NCI-H345 (cell line): ENCODE data around the gene RALGPS1.
A peak's percentile ranks its signal among the peaks of the same experiment; 100 is the strongest.

Source experiments
- DNase-seq: peaks from one replicate; lab custom pipeline; 2025; lab: John Stamatoyannopoulos, UW

Gene RALGPS1

GRCh38 chr9:127187231-127187956 lies 272.8 kb downstream of the RALGPS1 start:
- DNase-seq: no peak

- no peak for DNase-seq
Observed at GRCh38 chr9:127188396-127188795, 273.8 kb downstream of the RALGPS1 start.

GRCh38 chr9:127189628-127190027 lies 275.0 kb downstream of the RALGPS1 start:
- DNase-seq: no peak

GRCh38 chr9:127192744-127193143 lies 278.2 kb downstream of the RALGPS1 start:
- no peak for DNase-seq

- no peak for DNase-seq
Observed at GRCh38 chr9:127193483-127193882, 278.9 kb downstream of the RALGPS1 start.

- no peak for DNase-seq
Observed at GRCh38 chr9:127194881-127195713, 280.5 kb downstream of the RALGPS1 start.

GRCh38 chr9:127195976-127196825 lies 281.6 kb downstream of the RALGPS1 start:
- no peak for DNase-seq

GRCh38 chr9:127196826-127197145 lies 282.2 kb downstream of the RALGPS1 start:
- no peak for DNase-seq

GRCh38 chr9:127197186-127197860 lies 282.7 kb downstream of the RALGPS1 start:
- no peak for DNase-seq

GRCh38 chr9:127197861-127198430 lies 283.4 kb downstream of the RALGPS1 start:
- no peak for DNase-seq

GRCh38 chr9:127198587-127198986 lies 284.0 kb downstream of the RALGPS1 start:
- no peak for DNase-seq

- peak; percentile 53 for DNase-seq
Observed at GRCh38 chr9:127199001-127199791, 284.6 kb downstream of the RALGPS1 start.

GRCh38 chr9:127200106-127200862 lies 285.7 kb downstream of the RALGPS1 start:
- DNase-seq: no peak

GRCh38 chr9:127201071-127201541 lies 286.5 kb downstream of the RALGPS1 start:
- DNase-seq: no peak

GRCh38 chr9:127201731-127202130 lies 287.1 kb downstream of the RALGPS1 start:
- DNase-seq: no peak

- no peak for DNase-seq
Observed at GRCh38 chr9:127202461-127203169, 288.0 kb downstream of the RALGPS1 start.

- no peak for DNase-seq
Observed at GRCh38 chr9:127203681-127204327, 289.2 kb downstream of the RALGPS1 start.

GRCh38 chr9:127204771-127205470 lies 290.3 kb downstream of the RALGPS1 start:
- no peak for DNase-seq
